GM23338 (cell line): ENCODE measurements around the gene MCOLN2.

Experiments
- CTCF ChIP-seq, 2 experiments: fragments of 200-600 bp in 1 of 2; sonication (generic) in 1 of 2; conservative IDR thresholded peaks; 2 replicates each; pipeline versions ENCODE4 v1.5.1 to v1.6.1; 2016 to 2017; ENCODE audit warnings: antibody characterized with exemption in 2 of 2, low read depth in 2 of 2, mild to moderate bottlenecking in 2 of 2, moderate library complexity in 1 of 2
- EZH2 ChIP-seq: fragments of 200-600 bp; sonication (generic); IDR thresholded peaks from one replicate; pipeline ENCODE4 v1.8.0; 2017; ENCODE audit warnings: antibody characterized with exemption, mild to moderate bottlenecking, low read depth; ENCODE audit not compliant: unreplicated experiment
- JUNB ChIP-seq: IDR thresholded peaks from one replicate; pipeline ENCODE4 v1.6.1; 2016; ENCODE audit warnings: antibody characterized with exemption; ENCODE audit not compliant: unreplicated experiment
- POLR2AphosphoS5 ChIP-seq: IDR thresholded peaks from 2 replicates; pipeline ENCODE4 v1.6.1; 2016; ENCODE audit warnings: antibody characterized with exemption, low read depth
- REST ChIP-seq: IDR thresholded peaks from one replicate; pipeline ENCODE4 v1.6.1; 2018; ENCODE audit warnings: antibody characterized with exemption; ENCODE audit not compliant: unreplicated experiment

DNA sequence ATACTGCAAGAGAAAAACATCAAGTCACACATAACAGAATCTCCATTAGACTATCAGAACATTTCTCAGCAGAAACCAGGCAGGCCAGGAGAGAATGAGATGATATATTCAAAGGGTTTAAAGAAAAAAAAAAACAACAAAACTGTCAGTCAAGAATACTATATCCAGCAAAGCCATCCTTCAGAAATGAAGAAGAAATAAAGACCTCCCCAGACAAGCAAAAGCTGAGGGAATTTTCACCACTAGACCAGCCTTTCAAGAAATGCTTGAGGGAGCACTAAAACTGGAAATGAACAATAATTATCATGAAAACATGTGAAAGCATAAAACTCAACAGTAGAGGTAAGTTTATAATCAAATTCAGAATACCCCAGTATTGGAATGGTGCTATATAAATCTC lies 47.2 kb downstream of the MCOLN2 start:
- TF ChIP-seq CTCF (conservative IDR thresholded peaks at IDR 0.05; ENCODE audit: low read depth in 2 of 2) (no peak), POLR2AphosphoS5 (no peak), JUNB (no peak), EZH2 (no peak), REST (no peak)
